SK-N-SH treated with all-trans-retinoic acid at 6 μM for 48 hours (cell line): ENCODE results near the gene PRR11.
"Not testable (repeated sequence)": the region's sequence is repeated elsewhere in the genome, so short reads cannot be mapped to it uniquely, and the experiment has no call there.

Experiments
- ATAC-seq: fragments of 200-7000 bp; cut with Tn5 transposase; 3 replicates; pipeline ENCODE4 v1.9.1; 2020; ENCODE audit warnings: mild to moderate bottlenecking, moderate library complexity
- ARNTL ChIP-seq: fragments of 450-650 bp; formaldehyde crosslinking; IDR thresholded peaks from 2 replicates; pipeline ENCODE4 v1.5.0; 2020; ENCODE audit warnings: low read depth, mild to moderate bottlenecking, moderate library complexity, borderline replicate concordance
- BACH2 ChIP-seq: fragments of 250-450 bp; sonication (Bioruptor Pico); IDR thresholded peaks from 2 replicates; pipeline ENCODE4 v1.9.0; 2021; ENCODE audit warnings: mild to moderate bottlenecking, borderline replicate concordance
- CSDC2 ChIP-seq: fragments of 250-450 bp; sonication (Bioruptor Pico); IDR thresholded peaks from 2 replicates; pipeline ENCODE4 v1.5.0; 2020; ENCODE audit warnings: mild to moderate bottlenecking, moderate library complexity
- ESRRG ChIP-seq: fragments of 250-450 bp; sonication (Bioruptor Pico); IDR thresholded peaks from 2 replicates; pipeline ENCODE4 v1.6.1; 2021; ENCODE audit warnings: mild to moderate bottlenecking
- GLIS3 ChIP-seq: fragments of 250-450 bp; sonication (Bioruptor Pico); IDR thresholded peaks from 2 replicates; pipeline ENCODE4 v1.5.0; 2020; ENCODE audit warnings: mild to moderate bottlenecking, moderate library complexity
- ISL1 ChIP-seq: fragments of 250-450 bp; sonication (Bioruptor Pico); IDR thresholded peaks from 2 replicates; pipeline ENCODE4 v2.1.2; 2022; ENCODE audit warnings: mild to moderate bottlenecking, moderate library complexity
- OSR1 ChIP-seq: fragments of 250-450 bp; sonication (Bioruptor Pico); IDR thresholded peaks from 2 replicates; pipeline ENCODE4 v1.8.0; 2022; ENCODE audit warnings: moderate library complexity, mild to moderate bottlenecking, inconsistent platforms
- PATZ1 ChIP-seq: fragments of 250-450 bp; sonication (Bioruptor Pico); IDR thresholded peaks from 2 replicates; pipeline ENCODE4 v1.8.0; 2020; ENCODE audit warnings: mild to moderate bottlenecking, moderate library complexity, borderline replicate concordance
- POU6F1 ChIP-seq: fragments of 250-450 bp; sonication (Bioruptor Pico); IDR thresholded peaks from 2 replicates; pipeline ENCODE4 v1.8.0; 2021; ENCODE audit warnings: low read depth, mild to moderate bottlenecking, moderate library complexity, borderline replicate concordance
- PPARA ChIP-seq: fragments of 250-450 bp; sonication (Bioruptor Pico); IDR thresholded peaks from 2 replicates; pipeline ENCODE4 v1.5.0; 2020; ENCODE audit warnings: mild to moderate bottlenecking, borderline replicate concordance
- RARB ChIP-seq: fragments of 250-450 bp; sonication (Bioruptor Pico); IDR thresholded peaks from 2 replicates; pipeline ENCODE4 v1.8.0; 2021; ENCODE audit warnings: mild to moderate bottlenecking, moderate library complexity
- SNAI2 ChIP-seq: fragments of 250-450 bp; sonication (Bioruptor Pico); IDR thresholded peaks from 2 replicates; pipeline ENCODE4 v1.5.0; 2020; ENCODE audit warnings: mild to moderate bottlenecking, moderate library complexity
- TCF4 ChIP-seq: fragments of 250-450 bp; sonication (Bioruptor Pico); IDR thresholded peaks from 2 replicates; pipeline ENCODE4 v1.8.0; 2021; ENCODE audit warnings: mild to moderate bottlenecking, moderate library complexity, borderline replicate concordance
- TOX ChIP-seq: fragments of 250-450 bp; sonication (Bioruptor Pico); IDR thresholded peaks from 2 replicates; pipeline ENCODE4 v1.8.0; 2021; ENCODE audit warnings: mild to moderate bottlenecking, moderate library complexity, borderline replicate concordance
- TSHZ2 ChIP-seq: fragments of 250-450 bp; sonication (Bioruptor Pico); IDR thresholded peaks from 2 replicates; pipeline ENCODE4 v1.5.0; 2020; ENCODE audit warnings: mild to moderate bottlenecking, moderate library complexity
- ZC3H10 ChIP-seq: fragments of 250-450 bp; sonication (Bioruptor Pico); IDR thresholded peaks from 2 replicates; pipeline ENCODE4 v1.5.1; 2021; ENCODE audit warnings: mild to moderate bottlenecking, moderate library complexity
- ZFP3 ChIP-seq: fragments of 250-450 bp; sonication (Bioruptor Pico); IDR thresholded peaks from 2 replicates; pipeline ENCODE4 v1.5.0; 2020; ENCODE audit warnings: mild to moderate bottlenecking, moderate library complexity
- ZFP30 ChIP-seq: fragments of 450-650 bp; formaldehyde crosslinking; IDR thresholded peaks from 2 replicates; pipeline ENCODE4 v1.5.0; 2022; ENCODE audit warnings: mild to moderate bottlenecking, moderate library complexity
- ZNF565 ChIP-seq: fragments of 450-650 bp; formaldehyde crosslinking; conservative IDR thresholded peaks from 2 replicates; pipeline ENCODE4 v1.5.0; 2020; ENCODE audit warnings: low read depth, mild to moderate bottlenecking, moderate library complexity
- ZNF70 ChIP-seq: fragments of 450-650 bp; formaldehyde crosslinking; IDR thresholded peaks from 2 replicates; pipeline ENCODE4 v1.5.0; 2020; ENCODE audit warnings: mild to moderate bottlenecking, moderate library complexity

Gene PRR11

GRCh38 chr17:59220328-59221158 is 65.0 kb downstream of the PRR11 start, which contains the start of gene GDPD1 (continued):
- no peak for TF ChIP-seq OSR1 (CRISPR knock-in tag)

- ATAC-seq = peak; percentile 24; the same call in 2 of the 3 replicates
- TF ChIP-seq TOX = no peak
- TF ChIP-seq ZNF565 (CRISPR knock-in tag) = no peak
- TF ChIP-seq SNAI2 (CRISPR knock-in tag) = no peak
- TF ChIP-seq GLIS3 (CRISPR knock-in tag) = no peak
- no peak for TF ChIP-seq CSDC2
- no peak for TF ChIP-seq RARB (CRISPR knock-in tag)
- TF ChIP-seq PATZ1 = no peak; the same call in 1 of the 2 replicates
These were observed 65.8 kb downstream of the PRR11 start for GRCh38 chr17:59221159-59221847.

GRCh38 chr17:59223813-59224212 is 68.3 kb downstream of the PRR11 start:
- TF ChIP-seq OSR1 (CRISPR knock-in tag) (no peak), POU6F1 (CRISPR knock-in tag) (no peak), ESRRG (CRISPR knock-in tag) (no peak), ZFP3 (CRISPR knock-in tag) (no peak), BACH2 (no peak), GLIS3 (CRISPR knock-in tag) (no peak), ZNF70 (CRISPR knock-in tag) (no peak), CSDC2 (no peak)
- no peak for ATAC-seq

- ATAC-seq = not testable (repeated sequence)
These were observed 73.0 kb downstream of the PRR11 start for GRCh38 chr17:59228588-59228987.

- ATAC-seq = no peak
- TF ChIP-seq ZNF565 (CRISPR knock-in tag) (no peak), CSDC2 (no peak), ARNTL (CRISPR knock-in tag) (no peak), ZC3H10 (CRISPR knock-in tag) (no peak), RARB (CRISPR knock-in tag) (no peak), SNAI2 (CRISPR knock-in tag) (no peak), ZFP3 (CRISPR knock-in tag) (no peak), ISL1 (no peak), TCF4 (CRISPR knock-in tag) (no peak)
- TF ChIP-seq, all 23 proteins: peak for 0
These were observed 75.2 kb downstream of the PRR11 start for GRCh38 chr17:59230764-59231163.

- ATAC-seq = no peak
- no peak for TF ChIP-seq ZC3H10 (CRISPR knock-in tag)
- no peak for TF ChIP-seq TSHZ2
- no peak for TF ChIP-seq PATZ1
- no peak for TF ChIP-seq TOX
- TF ChIP-seq ISL1 = no peak
- TF ChIP-seq ZNF565 (CRISPR knock-in tag) = no peak
- no peak for TF ChIP-seq PPARA (CRISPR knock-in tag)
- no peak for TF ChIP-seq ZFP30 (CRISPR knock-in tag)
- no peak for TF ChIP-seq RARB (CRISPR knock-in tag)
- TF ChIP-seq SNAI2 (CRISPR knock-in tag) = no peak
- TF ChIP-seq ARNTL (CRISPR knock-in tag) = no peak
These were observed 79.1 kb downstream of the PRR11 start for GRCh38 chr17:59234631-59235030.
